Ovary (tissue), 3 donors: ENCODE measurements around the gene OR51D1.

ENCODE experiments used
- CTCF ChIP-seq, 3 donors: fragments of 450-650 bp in 2 of 3; fragments of 200-600 bp in 1 of 3; IDR thresholded peaks; one replicate each; pipeline versions ENCODE4 v1.5.1 to v1.8.0; 2016 to 2022; ENCODE audit warnings: antibody characterized with exemption in 3 of 3, mild to moderate bottlenecking in 1 of 3
- EP300 ChIP-seq: sonication (generic); formaldehyde crosslinking; IDR thresholded peaks from one replicate; pipeline ENCODE4 v1.6.1; 2017; ENCODE audit warnings: antibody characterized with exemption
- POLR2A ChIP-seq: fragments of 450-650 bp; IDR thresholded peaks from one replicate; pipeline ENCODE4 v1.6.1; 2017; ENCODE audit warnings: antibody characterized with exemption, mild to moderate bottlenecking, moderate library complexity
- donor health status: DM: no; HTN: no; CAD: no.

- peak; percentile 56 to 68 (median 65) for TF ChIP-seq CTCF (IDR thresholded peaks at IDR 0.05)
- TF ChIP-seq EP300 = no peak
- no peak for TF ChIP-seq POLR2A
Measured at GRCh38 chr11:4636962-4637661, at the start of gene OR51D1.
